ENCODE results near the gene MESP1.

The MESP1 gene

DNA sequence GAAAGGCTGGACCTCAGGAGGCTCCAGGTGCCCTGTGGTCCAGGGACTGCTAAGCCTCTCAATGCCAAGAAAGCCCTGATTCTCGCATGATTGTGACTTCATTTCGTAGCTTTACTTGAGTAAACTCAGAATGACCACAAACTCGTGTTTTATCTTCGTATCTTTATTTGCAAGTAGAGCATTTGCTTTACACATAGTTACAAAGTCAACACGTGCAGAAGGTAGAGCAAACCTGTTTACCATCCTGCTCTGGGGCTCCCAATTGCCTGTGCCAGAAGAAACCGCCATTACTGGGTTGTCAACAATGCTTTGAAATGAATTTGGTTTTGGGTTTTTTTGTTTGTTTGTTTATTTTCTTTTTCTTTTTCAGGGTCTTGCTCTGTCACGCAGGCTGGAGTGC, 5.8 kb upstream of the MESP1 start:
- DNase-seq (ENCODE audit: low read depth) = peak; percentile 26

GRCh38 chr15:89755701-89756100, 4.7 kb upstream of the MESP1 start:
- peak; percentile 29 for DNase-seq (ENCODE audit: low read depth)

GRCh38 chr15:89754361-89755154, 3.5 kb upstream of the MESP1 start:
- no peak for DNase-seq (ENCODE audit: low read depth)

- no peak for DNase-seq (ENCODE audit: low read depth)
Measured at GRCh38 chr15:89753855-89754254, 2.8 kb upstream of the MESP1 start.

DNA sequence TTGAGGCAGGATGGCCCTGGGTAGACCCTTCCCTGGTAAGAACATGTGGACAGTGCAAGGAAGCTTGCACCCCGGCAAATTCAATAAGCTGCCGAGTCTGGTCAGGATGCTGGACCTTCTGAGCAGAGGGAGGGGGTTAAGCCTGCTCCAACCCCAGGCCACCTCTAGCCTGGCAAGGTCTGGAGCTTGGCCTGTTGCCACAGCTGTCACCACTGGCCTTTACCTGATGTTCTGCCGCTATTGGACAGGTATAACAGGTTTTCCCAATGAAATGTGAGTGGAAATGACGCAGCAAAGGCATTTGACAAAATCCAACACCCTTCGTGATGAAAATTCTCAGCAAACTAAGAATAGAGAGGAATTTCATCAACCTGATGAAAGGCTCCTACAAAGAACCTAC, 699 bp upstream of the MESP1 start:
- DNase-seq (ENCODE audit: low read depth) = no peak

GRCh38 chr15:89749951-89750559, 994 bp downstream of the MESP1 start:
- DNase-seq (ENCODE audit: low read depth) = no peak

DNA sequence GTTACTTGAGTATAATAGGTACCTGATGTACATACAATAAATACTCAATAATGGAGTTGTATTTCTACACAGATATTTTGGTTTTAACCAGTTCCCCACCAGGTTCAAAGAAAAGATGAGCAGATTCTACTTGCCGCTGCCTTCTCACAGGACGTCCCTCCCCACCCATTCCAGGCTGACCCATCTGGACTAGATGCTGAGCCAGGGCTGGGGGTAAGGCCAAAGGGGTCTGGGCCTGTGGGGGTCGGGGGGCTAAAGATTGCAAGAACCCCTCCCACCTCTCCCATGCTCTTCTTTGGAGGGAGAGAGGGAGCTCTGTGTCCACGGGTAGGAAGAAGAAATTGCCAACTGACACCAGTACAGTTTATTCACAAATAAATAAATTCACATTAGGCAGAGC, 1.5 kb downstream of the MESP1 start:
- DNase-seq (ENCODE audit: low read depth) = no peak

GRCh38 chr15:89749054-89749453, 2.0 kb downstream of the MESP1 start:
- no peak for DNase-seq (ENCODE audit: low read depth)

DNA sequence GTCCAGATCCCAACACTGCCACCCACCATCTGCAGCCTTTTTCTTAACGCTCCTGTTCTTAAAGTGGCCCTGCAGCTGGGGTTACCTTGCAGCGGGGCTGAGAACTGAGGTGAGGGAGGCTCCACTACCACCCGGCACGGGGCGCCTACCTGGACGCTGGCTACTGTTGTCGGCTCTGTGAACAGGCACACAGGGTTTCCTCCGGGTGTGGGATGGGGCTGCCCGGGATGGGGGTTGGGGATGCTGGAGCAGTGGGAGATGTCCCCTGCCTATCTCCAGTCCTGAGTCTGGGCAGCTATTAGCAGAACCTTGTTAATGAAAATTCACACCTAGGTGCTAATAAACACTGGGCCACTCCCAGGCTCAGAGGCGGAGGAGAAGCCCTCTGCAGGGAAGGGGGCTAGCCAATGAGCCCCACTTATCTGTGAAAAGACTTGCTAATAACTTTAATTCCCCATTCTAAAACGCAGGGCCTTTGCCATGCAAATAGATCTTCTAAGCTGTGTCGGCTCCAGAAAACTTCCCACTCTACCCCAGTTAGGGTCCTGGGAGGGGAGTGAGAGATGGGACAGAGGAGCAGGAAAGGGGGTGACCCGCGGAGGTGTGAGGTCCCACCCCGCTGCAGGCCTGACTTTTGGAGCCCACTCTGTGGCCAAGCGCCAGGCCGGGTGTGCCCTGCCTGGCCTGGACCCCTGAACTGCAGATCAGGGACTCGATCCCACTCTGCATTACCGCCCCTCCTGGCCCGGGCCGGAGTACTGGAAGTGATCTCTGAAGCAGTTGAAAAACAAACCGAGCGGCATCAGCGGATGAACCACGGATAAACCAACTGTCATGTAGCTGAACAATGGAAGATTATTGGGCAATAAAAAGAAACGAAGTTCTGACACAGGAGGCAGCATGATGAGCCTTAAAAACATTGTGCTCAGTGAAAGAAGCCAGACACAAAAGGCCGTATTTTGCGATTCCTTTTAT, 3.1 kb downstream of the MESP1 start:
- DNase-seq (ENCODE audit: low read depth) = no peak

DNA sequence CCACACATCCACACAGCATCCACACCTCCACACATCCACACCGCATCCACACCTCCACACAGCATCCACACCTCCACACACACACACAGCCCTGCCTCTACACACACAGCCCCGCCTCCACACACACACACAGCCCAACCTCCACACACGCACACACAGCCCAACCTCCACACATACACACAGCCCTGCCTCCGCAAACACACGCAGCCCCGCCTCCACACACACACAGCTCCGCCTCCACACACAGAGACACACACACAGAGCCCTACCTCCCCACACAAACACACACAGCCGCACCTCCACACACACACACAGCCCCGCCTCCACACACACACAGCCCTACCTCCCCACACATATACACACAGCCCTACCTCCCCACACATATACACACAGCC, 4.7 kb downstream of the MESP1 start:
- no peak for DNase-seq (ENCODE audit: low read depth)

- DNase-seq (ENCODE audit: low read depth) = no peak
Measured at GRCh38 chr15:89745768-89746167, 5.3 kb downstream of the MESP1 start.

GRCh38 chr15:89745131-89745530, 5.9 kb downstream of the MESP1 start:
- DNase-seq (ENCODE audit: low read depth) = no peak

DNA sequence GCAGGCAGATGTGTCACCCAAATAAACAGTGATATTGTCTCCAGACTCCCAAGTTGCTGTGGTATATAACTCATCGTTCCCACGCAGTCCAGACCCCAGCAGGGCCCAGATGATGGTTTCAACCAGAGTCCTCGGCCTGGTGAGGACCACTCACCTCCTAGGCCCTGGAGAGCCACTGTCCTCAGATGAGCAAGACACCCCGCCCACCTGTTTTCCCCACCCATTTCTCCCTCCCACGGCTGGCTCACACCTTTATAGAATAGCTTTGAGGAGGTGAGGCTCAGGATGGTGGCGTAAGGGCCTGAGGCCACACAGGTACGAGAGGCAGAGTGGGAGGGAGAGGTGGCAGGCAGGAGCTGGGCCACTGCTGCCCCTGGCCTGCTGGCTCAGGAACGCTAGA, 7.5 kb downstream of the MESP1 start:
- no peak for DNase-seq (ENCODE audit: low read depth)

DNA sequence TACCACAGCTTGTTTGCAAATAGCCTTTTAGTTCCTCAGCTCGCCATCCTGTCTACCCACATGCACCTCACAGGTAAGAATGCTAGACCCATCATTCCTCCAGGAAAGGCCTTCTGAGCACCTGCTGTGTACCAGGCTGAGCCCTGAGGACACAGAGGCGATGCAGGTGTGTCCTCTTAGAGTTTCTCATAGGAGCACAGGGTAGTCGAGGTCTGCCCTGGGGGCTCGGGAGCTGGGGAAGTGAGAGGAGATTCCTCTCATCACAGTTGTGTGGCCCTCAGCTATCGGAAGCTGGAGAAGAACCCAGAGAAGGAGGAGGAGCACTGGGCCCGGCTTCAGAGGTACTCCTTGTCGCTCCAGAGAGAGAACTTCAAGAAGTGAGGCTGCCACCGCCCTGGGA, 8.0 kb downstream of the MESP1 start:
- no peak for DNase-seq (ENCODE audit: low read depth)

DNA sequence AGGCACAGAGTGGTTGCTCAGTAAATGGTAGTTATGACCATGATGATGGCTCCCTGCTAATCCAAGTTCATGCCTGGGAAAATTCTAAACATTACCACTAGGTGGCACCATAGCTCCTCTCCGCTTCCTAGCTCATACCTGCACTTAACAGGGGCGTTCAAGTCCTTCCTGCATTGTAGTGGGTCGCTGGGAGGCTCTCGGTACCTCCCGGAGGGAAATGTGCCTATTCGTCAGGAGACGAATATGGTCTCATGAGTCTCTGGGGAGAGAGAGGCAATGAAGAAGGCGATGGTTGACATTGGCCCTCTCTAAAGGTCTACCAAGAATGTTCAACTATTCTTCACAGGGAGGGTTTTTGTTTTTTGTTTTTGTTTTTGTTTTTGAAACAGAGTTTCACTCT, 10.9 kb downstream of the MESP1 start:
- peak; percentile 74 for DNase-seq (ENCODE audit: low read depth)

GRCh38 chr15:89735773-89736172, 15.3 kb downstream of the MESP1 start:
- no peak for DNase-seq (ENCODE audit: low read depth)

DNA sequence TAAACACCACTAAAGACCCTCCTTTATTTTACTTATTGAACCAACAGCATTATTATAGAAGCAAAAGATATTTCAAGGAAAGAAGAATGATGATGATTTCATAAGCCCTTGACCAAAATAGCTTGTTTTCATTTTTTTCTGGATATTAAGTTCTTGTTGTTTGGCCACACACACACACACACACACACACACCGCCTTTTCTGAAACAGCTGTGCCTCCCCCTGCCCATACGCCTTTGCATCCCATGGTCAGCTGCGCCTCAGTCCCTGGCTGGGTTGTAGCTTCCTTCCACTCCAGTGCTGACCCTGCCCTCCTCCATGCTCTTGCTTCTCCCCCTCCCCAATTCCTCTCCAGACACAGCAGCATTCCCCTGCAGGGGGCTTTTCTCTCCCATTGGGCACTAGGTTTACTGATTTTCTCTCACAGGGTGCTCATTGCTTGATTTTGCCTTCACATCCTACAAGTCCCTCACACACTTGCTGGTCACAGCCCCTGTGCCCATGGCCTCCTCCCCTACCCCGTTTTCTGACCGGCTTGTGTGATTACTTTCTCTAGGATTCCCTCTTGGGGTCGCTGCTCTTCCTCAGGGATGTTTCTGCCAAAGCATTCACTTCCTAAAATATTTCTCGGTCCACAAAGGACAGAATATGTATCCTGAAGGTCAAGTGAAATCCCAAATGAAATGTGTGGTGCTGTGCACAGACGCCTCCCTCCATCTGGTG, 18.4 kb downstream of the MESP1 start:
- DNase-seq (ENCODE audit: low read depth) = no peak

DNA sequence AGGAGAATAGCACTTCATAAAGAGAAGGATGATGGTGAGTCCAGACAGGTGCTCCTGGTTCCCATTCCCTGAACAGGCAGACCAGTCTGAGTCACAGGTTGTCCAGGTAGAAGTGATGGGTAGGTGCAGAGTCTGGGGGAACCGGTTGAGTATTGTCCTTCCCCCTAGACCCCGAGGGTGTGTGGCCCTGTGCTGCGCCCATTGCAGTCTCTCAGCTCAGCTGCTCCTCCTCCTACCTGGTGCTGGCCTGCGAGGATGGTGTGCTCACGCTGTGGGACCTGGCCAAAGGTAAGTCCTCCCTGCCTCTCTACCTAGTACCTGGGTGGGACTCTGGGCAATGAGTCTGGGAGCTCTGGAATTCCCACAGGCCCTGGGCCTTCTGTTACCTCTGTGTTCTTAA, 19.8 kb downstream of the MESP1 start:
- no peak for DNase-seq (ENCODE audit: low read depth)

DNA sequence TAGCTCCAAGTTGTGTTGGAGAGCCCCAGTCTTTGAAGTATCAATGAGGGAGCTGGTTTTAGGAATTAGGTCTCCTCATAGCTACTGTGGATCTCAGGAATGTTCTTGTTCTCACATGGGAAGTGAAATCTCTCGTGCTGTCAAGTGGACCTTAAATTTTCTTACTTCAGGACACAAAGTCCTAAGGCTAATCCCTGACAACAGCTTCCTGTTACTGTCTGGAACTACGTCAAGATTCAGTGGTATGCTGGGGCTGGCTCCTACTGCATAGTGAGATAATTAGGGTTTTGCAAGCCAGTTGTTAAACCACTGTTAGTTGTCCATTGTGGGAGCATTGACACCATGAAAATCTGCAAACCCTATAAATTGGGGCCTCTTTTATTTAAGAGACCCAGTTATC, 22.8 kb downstream of the MESP1 start:
- DNase-seq (ENCODE audit: low read depth) = peak; percentile 98

GRCh38 chr15:89725064-89725463, 26.0 kb downstream of the MESP1 start:
- DNase-seq (ENCODE audit: low read depth) = no peak

- DNase-seq (ENCODE audit: low read depth) = no peak
Measured at GRCh38 chr15:89724621-89725020, 26.4 kb downstream of the MESP1 start.

- DNase-seq (ENCODE audit: low read depth) = no peak
Measured at GRCh38 chr15:89723031-89723430, 28.0 kb downstream of the MESP1 start.
